ENCODE data around the gene TCEAL8.

GRCh38 chrX:103256651-103257050, 1.7 kb upstream of the TCEAL8 start:
- TF ChIP-seq POLR2A (IDR thresholded peaks at IDR 0.05; ENCODE audit: low read length) (no peak), GATA1 (IDR thresholded peaks at IDR 0.05; ENCODE audit: low read depth, low read length) (no peak)

All from erythroblast (primary cell).